Testis (tissue), 2 donors: ENCODE data around the gene CNST.

Experiments used
- POLR2A ChIP-seq: fragments of 450-650 bp; IDR thresholded peaks from one replicate; pipeline ENCODE4 v1.6.1; 2017; ENCODE audit warnings: antibody characterized with exemption, mild to moderate bottlenecking, moderate library complexity
- TF ChIP-seq, protein P1 (sequence below), 3 experiments: fragments of 450-650 bp in 2 of 3; fragments of 200-600 bp in 1 of 3; sonication (generic) in 1 of 3; IDR thresholded peaks; one replicate each; pipeline ENCODE4 v1.5.1; 2016 to 2019; ENCODE audit warnings: antibody characterized with exemption in 3 of 3, mild to moderate bottlenecking in 2 of 3, moderate library complexity in 1 of 3

DNA sequence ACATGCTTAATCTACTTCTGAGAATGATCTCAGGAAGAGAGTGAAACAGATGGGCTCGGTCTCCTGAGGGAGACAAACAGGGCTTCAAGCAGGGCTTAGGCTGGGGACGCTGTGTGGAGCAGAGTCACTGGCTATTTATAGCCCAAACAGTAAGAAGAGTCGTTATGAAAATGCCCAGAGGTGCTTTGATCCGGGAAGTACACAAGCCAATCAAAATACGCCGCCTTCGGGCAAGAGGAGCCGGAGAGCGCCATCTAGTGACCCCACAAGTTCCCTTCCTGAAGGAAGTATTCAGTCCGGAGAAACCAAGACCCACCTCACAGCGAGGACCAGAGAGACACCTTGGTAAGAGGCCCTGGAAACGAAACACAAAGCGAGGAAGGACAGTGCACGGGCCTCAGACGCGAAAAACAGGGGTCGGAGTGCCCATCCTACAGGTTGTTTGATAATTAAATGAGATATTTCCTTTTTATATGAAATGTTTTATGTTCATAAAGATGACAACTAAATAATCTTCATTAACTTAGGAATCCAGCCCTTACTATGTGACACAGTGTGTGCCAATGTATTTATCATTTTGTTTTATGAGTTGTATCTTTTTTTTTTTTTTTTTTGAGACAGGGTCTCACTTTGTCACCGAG, 133.0 kb downstream of the CNST start:
- TF ChIP-seq, protein P1, sequence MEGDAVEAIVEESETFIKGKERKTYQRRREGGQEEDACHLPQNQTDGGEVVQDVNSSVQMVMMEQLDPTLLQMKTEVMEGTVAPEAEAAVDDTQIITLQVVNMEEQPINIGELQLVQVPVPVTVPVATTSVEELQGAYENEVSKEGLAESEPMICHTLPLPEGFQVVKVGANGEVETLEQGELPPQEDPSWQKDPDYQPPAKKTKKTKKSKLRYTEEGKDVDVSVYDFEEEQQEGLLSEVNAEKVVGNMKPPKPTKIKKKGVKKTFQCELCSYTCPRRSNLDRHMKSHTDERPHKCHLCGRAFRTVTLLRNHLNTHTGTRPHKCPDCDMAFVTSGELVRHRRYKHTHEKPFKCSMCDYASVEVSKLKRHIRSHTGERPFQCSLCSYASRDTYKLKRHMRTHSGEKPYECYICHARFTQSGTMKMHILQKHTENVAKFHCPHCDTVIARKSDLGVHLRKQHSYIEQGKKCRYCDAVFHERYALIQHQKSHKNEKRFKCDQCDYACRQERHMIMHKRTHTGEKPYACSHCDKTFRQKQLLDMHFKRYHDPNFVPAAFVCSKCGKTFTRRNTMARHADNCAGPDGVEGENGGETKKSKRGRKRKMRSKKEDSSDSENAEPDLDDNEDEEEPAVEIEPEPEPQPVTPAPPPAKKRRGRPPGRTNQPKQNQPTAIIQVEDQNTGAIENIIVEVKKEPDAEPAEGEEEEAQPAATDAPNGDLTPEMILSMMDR (IDR thresholded peaks at IDR 0.05), result peak; percentile 44 to 78 (median 68)
- TF ChIP-seq POLR2A, result no peak
